SH-SY5Y (cell line): Measurements from ENCODE around the gene YAP1.

Source experiments
- GATA2 ChIP-seq: IDR thresholded peaks from 2 replicates; pipeline ENCODE4 v1.6.1; 2011; ENCODE audit warnings: mild to moderate bottlenecking, low read depth, low read length
- GATA3 ChIP-seq: IDR thresholded peaks from 2 replicates; pipeline ENCODE4 v1.6.1; 2011; ENCODE audit warnings: low read depth, mild to moderate bottlenecking, low read length, moderate library complexity

DNA sequence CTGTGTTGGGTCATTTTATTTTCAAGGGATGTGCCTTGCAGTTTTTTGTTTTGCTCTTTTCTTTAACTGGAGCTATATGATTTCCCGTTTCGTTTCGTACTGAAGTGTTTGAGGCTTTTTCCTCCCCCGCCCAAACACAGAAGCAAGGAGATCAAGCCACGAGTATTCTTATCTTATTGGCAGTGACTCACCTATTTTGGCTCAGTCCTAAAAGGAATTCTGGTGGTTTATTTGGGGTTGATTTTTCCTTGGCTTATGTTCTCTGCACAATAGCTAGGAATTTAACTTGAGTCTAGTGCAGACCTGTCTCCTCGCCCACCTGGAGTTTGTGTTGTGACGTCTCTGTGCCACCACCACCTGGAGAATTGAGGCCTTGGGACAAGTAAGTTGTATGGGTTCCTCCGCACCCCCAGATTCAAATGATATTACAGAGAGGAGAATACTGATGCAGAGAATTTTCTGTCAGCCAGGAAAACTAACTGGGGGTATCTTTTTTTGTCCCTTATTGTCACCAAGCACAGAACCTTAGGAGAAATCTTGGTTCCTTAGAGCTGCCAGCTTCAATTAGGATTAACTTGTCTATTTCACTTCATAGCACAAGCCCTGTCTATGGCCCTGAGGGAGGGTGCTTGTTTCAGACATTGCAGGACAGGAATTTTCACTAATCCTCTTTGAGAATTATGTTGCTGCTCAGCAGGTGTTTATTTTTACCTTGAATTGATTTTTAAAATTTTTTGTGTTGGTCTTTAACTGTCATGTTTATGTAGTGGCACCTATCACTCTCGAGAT is 116.6 kb downstream of the YAP1 start:
- TF ChIP-seq GATA2 (no peak), GATA3 (no peak)
